ENCODE measurements around the gene CST7. TPM values are rescaled to one million over a fixed set of nuclear protein-coding genes. Genes with fewer than 3 reads are reported as not detected.

Gene CST7
- polyA plus RNA-seq, 1 experiment, result not detected

DNA sequence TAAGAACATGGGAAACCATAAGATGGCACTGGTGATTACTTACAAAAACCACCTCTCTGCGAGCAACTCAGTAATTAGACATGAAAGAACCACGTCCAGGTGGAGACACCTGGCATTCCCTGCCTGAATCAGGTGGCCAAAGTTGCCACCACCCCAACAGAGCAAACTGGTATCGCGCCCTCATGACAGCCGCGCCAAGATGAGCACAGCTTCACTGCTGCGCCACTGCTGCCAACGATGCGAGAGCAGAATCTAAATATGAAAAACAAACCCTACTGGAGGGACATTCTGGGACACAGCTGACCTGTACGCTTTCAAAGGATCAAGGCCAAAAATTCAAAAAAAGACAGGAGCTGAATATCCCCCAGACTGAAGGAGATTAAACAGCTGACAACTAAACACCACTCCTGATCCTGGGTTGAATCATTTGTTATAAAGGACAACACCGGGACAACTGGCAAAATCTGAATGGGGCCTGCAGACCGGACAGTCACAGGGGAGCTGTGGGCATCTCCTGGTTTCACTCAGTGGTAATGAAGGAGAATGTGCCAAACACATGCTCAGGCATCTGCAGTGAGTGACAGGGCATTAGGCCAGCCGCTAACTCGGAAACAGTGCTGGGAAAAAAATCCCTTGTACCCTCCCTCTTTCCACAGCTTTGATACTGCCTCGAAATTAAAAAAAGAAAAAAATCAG lies 17.4 kb downstream of the CST7 start:
- CTCF ChIA-PET, result no interaction called here
- Histone ChIP-seq H3K27ac (ENCODE audit: low read depth, low read length) (no peak overlapping the region), H3K9me3 (ENCODE audit: control insufficient read depth, insufficient read depth, low read length) (no peaks in the 10 kb centered on the region), H3K27me3 (ENCODE audit: control insufficient read depth, insufficient read depth, low read length) (no peaks in the 10 kb centered on the region), H3K4me3 (ENCODE audit: low read depth, low read length) (no peak overlapping the region)
- no peak for DNase-seq (ENCODE audit: low read depth, low spot score)
- TF ChIP-seq, protein P1, sequence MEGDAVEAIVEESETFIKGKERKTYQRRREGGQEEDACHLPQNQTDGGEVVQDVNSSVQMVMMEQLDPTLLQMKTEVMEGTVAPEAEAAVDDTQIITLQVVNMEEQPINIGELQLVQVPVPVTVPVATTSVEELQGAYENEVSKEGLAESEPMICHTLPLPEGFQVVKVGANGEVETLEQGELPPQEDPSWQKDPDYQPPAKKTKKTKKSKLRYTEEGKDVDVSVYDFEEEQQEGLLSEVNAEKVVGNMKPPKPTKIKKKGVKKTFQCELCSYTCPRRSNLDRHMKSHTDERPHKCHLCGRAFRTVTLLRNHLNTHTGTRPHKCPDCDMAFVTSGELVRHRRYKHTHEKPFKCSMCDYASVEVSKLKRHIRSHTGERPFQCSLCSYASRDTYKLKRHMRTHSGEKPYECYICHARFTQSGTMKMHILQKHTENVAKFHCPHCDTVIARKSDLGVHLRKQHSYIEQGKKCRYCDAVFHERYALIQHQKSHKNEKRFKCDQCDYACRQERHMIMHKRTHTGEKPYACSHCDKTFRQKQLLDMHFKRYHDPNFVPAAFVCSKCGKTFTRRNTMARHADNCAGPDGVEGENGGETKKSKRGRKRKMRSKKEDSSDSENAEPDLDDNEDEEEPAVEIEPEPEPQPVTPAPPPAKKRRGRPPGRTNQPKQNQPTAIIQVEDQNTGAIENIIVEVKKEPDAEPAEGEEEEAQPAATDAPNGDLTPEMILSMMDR (IDR thresholded peaks at IDR 0.05; ENCODE audit: low read depth, low read length), result no peak
- POLR2A ChIA-PET, result no interaction called here

DNA sequence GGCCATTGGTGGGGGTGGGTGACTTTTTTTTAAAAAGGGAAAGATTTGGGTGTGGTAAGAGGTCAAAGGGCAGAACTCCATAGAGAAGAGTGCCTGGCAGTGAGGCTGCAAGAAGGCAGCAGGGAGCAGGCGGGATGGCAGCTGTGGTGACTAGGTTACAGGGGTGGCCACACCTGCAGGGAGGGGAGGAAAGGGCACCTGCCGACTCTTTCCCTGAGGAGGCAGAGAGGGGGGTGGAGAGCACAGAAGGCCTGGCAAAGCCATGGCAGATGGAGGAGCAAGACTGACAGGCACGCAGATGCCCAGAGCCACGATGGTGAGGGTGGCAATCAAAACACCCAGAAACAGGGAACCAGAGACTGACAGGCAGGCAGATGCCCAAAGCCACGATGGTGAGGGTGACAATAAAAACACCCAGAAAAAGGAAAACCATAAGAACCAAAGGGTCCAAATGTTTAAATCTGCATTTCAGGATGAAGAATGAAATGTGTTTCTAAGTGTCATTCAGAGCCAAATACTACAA lies 19.3 kb downstream of the CST7 start:
- Histone ChIP-seq H3K27ac (ENCODE audit: low read depth, low read length) (no peak overlapping the region), H3K9me3 (ENCODE audit: control insufficient read depth, insufficient read depth, low read length) (no peaks in the 10 kb centered on the region), H3K4me3 (ENCODE audit: low read depth, low read length) (no peak overlapping the region), H3K27me3 (ENCODE audit: control insufficient read depth, insufficient read depth, low read length) (no peaks in the 10 kb centered on the region)
- TF ChIP-seq, protein P1 (IDR thresholded peaks at IDR 0.05; ENCODE audit: low read depth, low read length), result no peak
- ChIA-PET CTCF (no interaction called here), POLR2A (no interaction called here)
- no peak for DNase-seq (ENCODE audit: low read depth, low spot score)

DNA sequence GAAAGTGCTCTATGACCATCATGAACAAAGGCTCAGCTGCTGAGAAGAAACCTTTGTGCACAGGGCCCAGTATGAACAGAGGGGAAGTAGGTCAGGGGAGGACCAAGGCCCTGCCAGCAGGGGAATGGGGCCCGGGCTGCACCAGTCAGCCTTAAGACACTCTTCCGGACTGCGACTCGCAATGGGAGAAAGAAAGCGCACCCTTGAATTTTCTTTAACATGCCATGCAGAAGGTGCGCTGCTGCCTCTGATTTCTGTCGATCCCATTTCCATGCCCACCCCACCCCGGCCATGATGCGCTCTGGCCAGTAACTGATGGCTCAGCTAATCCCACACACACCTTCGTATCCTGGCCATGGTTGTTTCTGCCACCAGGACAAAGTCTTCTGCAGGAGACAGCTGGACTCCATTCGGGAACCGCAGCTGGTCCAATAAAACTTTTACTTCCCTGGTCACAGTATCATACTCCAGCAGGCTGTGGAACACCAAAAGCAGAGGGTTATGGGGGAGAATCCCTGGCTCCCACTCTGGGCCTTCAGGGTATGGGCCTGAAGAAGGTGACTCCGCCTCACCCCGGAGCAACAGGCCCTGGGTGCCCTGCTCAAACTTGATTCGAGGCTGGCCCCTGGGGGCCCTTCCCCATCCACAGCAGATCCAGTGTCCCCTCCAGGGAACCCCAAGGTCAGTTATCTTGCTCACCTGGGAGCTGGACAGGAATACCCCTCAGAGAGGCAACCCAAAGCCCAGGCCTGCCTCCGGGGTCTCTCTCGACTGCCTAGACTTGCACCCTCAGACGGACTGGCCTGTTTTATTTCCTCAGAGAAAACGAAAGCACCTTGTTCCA lies 20.3 kb downstream of the CST7 start:
- Histone ChIP-seq H3K27me3 (ENCODE audit: control insufficient read depth, insufficient read depth, low read length) (no peaks in the 10 kb centered on the region), H3K4me3 (ENCODE audit: low read depth, low read length) (no peak overlapping the region), H3K9me3 (ENCODE audit: control insufficient read depth, insufficient read depth, low read length) (no peaks in the 10 kb centered on the region), H3K27ac (ENCODE audit: low read depth, low read length) (no peak overlapping the region)
- POLR2A ChIA-PET, result no interaction called here
- CTCF ChIA-PET, result no interaction called here
- DNase-seq (ENCODE audit: low read depth, low spot score), result no peak
- TF ChIP-seq, protein P1 (IDR thresholded peaks at IDR 0.05; ENCODE audit: low read depth, low read length), result no peak

GRCh38 chr20:24970030-24970553 lies 21.0 kb downstream of the CST7 start:
- DNase-seq (ENCODE audit: low read depth, low spot score), result no peak
- POLR2A ChIA-PET, result no interaction called here
- Histone ChIP-seq H3K4me3 (ENCODE audit: low read depth, low read length) (no peak overlapping the region), H3K27me3 (ENCODE audit: control insufficient read depth, insufficient read depth, low read length) (no peaks in the 10 kb centered on the region), H3K27ac (ENCODE audit: low read depth, low read length) (no peak overlapping the region), H3K9me3 (ENCODE audit: control insufficient read depth, insufficient read depth, low read length) (no peaks in the 10 kb centered on the region)
- TF ChIP-seq, protein P1 (IDR thresholded peaks at IDR 0.05; ENCODE audit: low read depth, low read length), result no peak
- CTCF ChIA-PET, result no interaction called here

- H3K4me3 ChIP-seq (ENCODE audit: low read depth, low read length), result no peak overlapping the region
- H3K27me3 ChIP-seq (ENCODE audit: control insufficient read depth, insufficient read depth, low read length), result no peaks in the 10 kb centered on the region
- H3K27ac ChIP-seq (ENCODE audit: low read depth, low read length), result no peak overlapping the region
- TF ChIP-seq, protein P1 (IDR thresholded peaks at IDR 0.05; ENCODE audit: low read depth, low read length), result no peak
- POLR2A ChIA-PET, result no interaction called here
- no peaks in the 10 kb centered on the region for H3K9me3 ChIP-seq (ENCODE audit: control insufficient read depth, insufficient read depth, low read length)
- CTCF ChIA-PET, result no interaction called here
- no peak for DNase-seq (ENCODE audit: low read depth, low spot score)
Measured at GRCh38 chr20:24970754-24971153, 21.7 kb downstream of the CST7 start.

All from AG04450 (cell line).